ENCODE results near the gene SLC12A6.
A peak's percentile ranks its signal among the peaks of the same experiment; 100 is the strongest.
"Not testable (repeated sequence)": the region's sequence is repeated elsewhere in the genome, so short reads cannot be mapped to it uniquely, and the experiment has no call there.

The SLC12A6 gene

GRCh38 chr15:34337557-34338306 is at the start of gene SLC12A6:
Gene SLC12A6 (minus strand): TSS chr15:34337781. CDS start chr15:34336680, 1,101 bp downstream.
- peak; percentile 81 for DNase-seq

DNA sequence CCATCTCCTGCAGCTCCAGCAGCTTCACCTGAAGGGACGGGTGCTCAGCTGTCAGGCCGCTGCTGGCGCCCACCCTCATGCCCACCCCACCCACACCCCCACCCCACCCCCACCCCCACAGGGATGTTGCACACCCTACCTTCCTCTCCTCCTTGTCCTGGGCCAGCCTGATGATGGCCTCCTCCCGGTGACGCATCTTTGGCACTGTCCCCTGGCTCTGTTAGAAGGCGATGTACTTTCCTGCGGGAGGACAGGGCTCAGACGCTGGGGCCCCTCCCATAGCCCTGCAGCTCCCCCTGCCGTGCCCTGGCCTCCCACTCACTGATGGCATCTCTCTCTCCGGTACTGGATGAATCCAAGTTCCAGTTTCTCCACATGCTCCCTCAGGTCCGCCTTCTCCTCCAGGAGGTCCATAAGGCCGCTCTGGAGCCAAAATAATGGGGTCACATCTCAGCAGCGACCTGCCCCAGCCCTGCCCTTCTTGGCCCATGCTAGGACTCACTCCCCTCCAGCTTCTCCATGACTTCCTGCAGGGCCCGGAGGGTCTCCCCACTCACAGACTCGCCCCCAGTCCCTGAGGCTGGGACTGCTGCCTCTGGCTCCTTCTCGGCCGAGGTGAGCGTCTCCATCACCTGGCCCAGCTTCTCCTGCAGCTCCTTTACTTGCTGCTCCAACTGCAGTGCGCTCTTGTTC is 44.4 kb upstream of the SLC12A6 start:
- DNase-seq = not testable (repeated sequence)

DNA sequence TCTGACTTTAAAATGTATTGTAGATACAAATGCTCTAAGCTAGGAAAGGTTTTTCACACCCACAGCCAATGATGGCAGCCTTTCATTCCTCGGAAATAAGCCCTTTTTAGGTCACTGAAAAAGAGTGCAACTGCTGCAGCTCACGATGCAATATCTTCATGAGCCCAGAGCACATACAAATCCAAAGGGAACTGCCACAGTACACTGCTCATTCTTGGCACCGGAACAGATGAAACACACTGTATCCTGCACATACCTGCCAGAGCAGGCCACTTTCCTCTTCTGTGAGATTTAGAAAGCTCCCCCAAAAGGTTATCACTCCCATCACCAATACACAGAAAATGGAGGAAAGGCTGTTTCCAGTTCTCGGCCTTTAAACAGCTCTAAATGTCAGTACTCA is 42.9 kb upstream of the SLC12A6 start:
- DNase-seq = not testable (repeated sequence)

- no peak for DNase-seq
Observed at GRCh38 chr15:34376856-34377255, 39.3 kb upstream of the SLC12A6 start.

- DNase-seq = not testable (repeated sequence)
Observed at GRCh38 chr15:34375541-34375940, 38.0 kb upstream of the SLC12A6 start.

- DNase-seq = no peak
Observed at GRCh38 chr15:34374816-34375215, 37.2 kb upstream of the SLC12A6 start.

- no peak for DNase-seq
Observed at GRCh38 chr15:34373951-34374350, 36.4 kb upstream of the SLC12A6 start.

DNA sequence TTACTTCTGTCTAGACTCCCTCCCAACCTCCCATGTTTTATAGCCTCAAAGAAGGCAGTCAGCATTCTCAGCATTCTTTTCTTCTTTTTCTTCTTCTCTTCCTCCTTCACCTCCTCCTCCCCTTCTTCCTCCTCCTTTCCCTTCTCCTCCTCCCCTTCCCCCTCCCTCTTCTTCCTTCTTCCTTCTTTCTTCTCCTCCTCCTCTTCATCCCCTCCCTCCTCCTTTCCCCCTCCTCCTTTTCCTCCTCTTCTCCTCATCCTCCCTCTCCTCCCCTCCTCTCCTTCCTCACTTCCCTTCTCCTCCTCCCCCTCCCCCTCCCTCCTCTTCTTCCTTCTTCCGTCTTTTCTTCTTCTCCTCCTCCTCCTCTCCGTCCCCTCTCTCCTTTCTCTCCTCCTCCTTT is 33.1 kb upstream of the SLC12A6 start:
- DNase-seq = no peak

DNA sequence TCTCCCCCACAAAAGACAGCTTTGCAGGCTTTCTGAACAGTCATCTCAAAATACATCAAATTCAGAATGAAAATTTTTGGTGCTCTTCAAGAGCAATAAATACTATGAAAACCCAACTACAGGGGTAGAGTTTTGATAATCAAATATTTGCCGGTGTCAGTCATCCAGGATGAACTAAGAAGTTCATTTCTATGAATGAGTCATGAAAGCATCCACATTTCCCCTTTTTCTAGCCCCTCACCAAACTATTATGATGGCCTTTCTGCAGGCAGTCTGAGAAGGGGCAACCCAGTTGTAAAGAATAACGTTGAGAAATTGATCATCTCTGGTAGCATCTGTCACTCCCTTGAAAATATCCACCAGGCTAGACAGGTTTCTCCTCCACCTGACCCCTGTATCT is 32.5 kb upstream of the SLC12A6 start:
- no peak for DNase-seq

GRCh38 chr15:34367101-34368081 is 29.8 kb upstream of the SLC12A6 start, which contains the start of gene LPCAT4:
Gene LPCAT4 (minus strand): TSS chr15:34367196. CDS start chr15:34367100, 96 bp downstream.
- peak; percentile 61 for DNase-seq

- no peak for DNase-seq
Observed at GRCh38 chr15:34366271-34367065, 28.9 kb upstream of the SLC12A6 start.

GRCh38 chr15:34365836-34366235 is 28.3 kb upstream of the SLC12A6 start:
- DNase-seq = no peak

DNA sequence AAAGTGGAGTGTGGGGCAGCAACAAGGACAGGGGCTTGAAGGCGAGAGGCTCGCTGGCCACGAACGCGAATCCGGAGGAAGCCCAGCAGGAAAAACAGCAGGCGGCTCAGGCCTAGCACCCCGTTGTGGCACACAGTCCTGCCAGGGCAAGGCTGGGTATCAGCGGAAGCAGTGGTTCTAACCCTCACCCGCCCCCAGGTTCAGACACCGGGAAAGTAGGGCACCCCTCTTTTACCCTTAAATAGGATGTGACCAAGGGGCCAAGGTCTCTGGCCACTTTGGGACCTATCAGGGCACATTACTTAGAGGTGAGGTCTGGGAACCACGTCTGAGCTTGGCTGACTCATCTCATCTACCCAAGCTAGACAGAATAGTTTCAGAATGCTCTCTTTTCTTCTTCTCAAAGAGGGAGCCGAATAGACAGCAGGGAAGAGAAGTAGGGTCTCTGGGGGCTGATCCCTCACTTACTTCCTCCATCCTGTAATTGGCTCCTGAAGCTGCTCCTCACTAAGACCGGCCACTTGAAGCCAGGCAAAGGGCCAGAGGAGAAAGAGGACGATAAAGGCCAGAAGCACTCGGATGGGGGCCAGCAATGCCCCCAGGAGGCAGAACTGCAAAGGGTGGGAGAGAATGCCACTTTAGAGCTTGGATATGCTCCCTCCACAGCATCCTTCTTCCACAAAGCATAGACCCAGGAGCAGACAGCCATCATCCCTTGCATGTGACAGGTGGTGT is 27.7 kb upstream of the SLC12A6 start:
- DNase-seq = no peak

- no peak for DNase-seq
Observed at GRCh38 chr15:34364041-34364440, 26.5 kb upstream of the SLC12A6 start.

- no peak for DNase-seq
Observed at GRCh38 chr15:34362047-34362773, 24.6 kb upstream of the SLC12A6 start.

GRCh38 chr15:34361278-34361677 is 23.7 kb upstream of the SLC12A6 start:
- no peak for DNase-seq

- DNase-seq = no peak
Observed at GRCh38 chr15:34360298-34360697, 22.7 kb upstream of the SLC12A6 start.

DNA sequence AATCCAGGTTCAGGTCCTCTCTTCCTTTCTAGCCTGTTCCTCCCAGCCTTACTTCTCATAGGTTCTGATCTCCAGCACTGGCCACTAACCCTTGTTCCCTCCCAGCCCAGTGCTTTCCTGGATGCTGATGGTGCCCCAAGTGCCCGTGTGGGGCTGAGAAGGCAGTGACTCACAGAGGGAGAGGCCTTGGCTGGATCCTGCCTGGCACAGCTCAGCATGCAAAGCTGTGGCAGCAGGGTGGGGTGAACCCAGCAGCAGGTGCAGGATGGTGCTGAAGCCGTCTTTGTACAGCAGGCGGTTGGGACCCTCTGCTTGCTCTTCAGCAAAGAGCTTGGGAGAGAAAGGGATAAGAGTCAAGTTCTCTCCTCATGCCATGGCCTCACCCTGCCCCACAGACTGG is 21.8 kb upstream of the SLC12A6 start:
- no peak for DNase-seq

GRCh38 chr15:34358948-34359347 is 21.4 kb upstream of the SLC12A6 start:
- DNase-seq = no peak

DNA sequence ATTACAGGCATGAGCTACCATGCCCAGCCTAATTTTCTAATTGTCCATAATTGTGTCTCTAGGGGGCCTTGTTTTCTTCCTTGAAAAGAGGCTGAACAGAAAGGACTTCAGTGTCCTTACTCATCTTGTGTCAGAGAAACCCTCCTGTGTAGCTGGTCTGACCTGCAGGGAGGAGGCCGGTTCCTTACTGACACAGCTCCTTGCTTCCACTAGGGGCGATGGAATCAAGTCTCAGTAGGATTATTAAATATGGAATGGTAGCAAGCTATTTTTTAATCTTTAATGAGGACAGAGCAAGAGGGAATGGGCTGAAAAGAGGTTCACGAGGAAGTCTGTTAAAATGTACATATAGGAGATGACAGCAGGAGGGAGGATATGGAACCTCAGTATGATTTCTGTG is 20.8 kb upstream of the SLC12A6 start:
- DNase-seq = no peak

DNA sequence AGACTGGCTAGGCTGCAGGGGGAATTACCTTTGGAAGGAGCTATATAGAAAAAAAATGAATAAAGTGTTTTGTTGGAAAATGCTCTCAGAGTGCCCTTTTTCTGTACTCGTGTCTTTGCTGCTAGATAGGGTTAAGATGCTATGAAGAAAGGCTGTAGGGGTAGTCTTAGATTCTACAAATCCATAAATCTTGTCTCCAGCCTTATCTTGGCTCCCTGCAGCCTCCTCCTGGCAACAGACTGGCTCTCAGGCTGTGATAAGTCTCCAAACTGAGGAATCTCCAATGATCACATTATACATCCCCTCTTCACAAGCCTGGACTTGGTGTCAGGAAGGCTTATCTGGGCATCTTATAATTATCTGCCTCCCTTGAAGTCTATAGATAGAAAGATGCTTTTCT is 20.1 kb upstream of the SLC12A6 start:
- no peak for DNase-seq

All from GOT3 (cell line).